K562 (cell line): ENCODE measurements around the gene LHFPL5.

Source experiments
- CEBPB ChIP-seq: fragments of 450-650 bp; IDR thresholded peaks from 2 replicates; pipeline ENCODE4 v1.6.1; 2016; ENCODE audit warnings: missing genetic modification characterization, missing compliant biosample characterization
- NCOR1 ChIP-seq: fragments of 450-650 bp; IDR thresholded peaks from 2 replicates; pipeline ENCODE4 v1.6.1; 2016; ENCODE audit warnings: mild to moderate bottlenecking, moderate library complexity
- POLR2AphosphoS5 ChIP-seq: IDR thresholded peaks from 2 replicates; pipeline ENCODE4 v1.6.1; 2011; ENCODE audit warnings: mild to moderate bottlenecking, low read depth, low read length, moderate library complexity; ENCODE audit not compliant: control insufficient read depth, insufficient read depth
- POLR2G ChIP-seq: fragments of 200-400 bp; formaldehyde crosslinking; IDR thresholded peaks from 2 replicates; pipeline ENCODE4 v1.6.1; 2017; ENCODE audit warnings: low read depth, mild to moderate bottlenecking, antibody characterized with exemption, low read length, moderate library complexity
- ZC3H4 ChIP-seq: sonication (generic); formaldehyde crosslinking; IDR thresholded peaks from 2 replicates; pipeline ENCODE4 v1.9.0; 2021; ENCODE audit warnings: missing genetic modification reagents, borderline replicate concordance
- ZNF695 ChIP-seq: fragments of 450-650 bp; formaldehyde crosslinking; IDR thresholded peaks from 2 replicates; pipeline ENCODE4 v1.4.0; 2020; ENCODE audit warnings: mild to moderate bottlenecking, moderate library complexity
- TF ChIP-seq, protein P1 (sequence below), 3 experiments: IDR thresholded peaks in 2 of 3; conservative IDR thresholded peaks in 1 of 3; 2 replicates each; pipeline ENCODE4 v1.5.1; 2011 to 2012; ENCODE audit warnings: low read length in 3 of 3, mild to moderate bottlenecking in 3 of 3, control low read depth in 2 of 3, improper control_type of control experiment in 1 of 3, inconsistent platforms in 1 of 3, low read depth in 1 of 3, mixed read lengths in 1 of 3, moderate library complexity in 1 of 3; ENCODE audit not compliant: insufficient read depth in 2 of 3
- TF ChIP-seq, protein P2 (sequence below): sonication (generic); formaldehyde crosslinking; IDR thresholded peaks from 2 replicates; pipeline ENCODE4 v1.8.1; 2023; ENCODE audit warnings: mild to moderate bottlenecking, missing genetic modification reagents

DNA sequence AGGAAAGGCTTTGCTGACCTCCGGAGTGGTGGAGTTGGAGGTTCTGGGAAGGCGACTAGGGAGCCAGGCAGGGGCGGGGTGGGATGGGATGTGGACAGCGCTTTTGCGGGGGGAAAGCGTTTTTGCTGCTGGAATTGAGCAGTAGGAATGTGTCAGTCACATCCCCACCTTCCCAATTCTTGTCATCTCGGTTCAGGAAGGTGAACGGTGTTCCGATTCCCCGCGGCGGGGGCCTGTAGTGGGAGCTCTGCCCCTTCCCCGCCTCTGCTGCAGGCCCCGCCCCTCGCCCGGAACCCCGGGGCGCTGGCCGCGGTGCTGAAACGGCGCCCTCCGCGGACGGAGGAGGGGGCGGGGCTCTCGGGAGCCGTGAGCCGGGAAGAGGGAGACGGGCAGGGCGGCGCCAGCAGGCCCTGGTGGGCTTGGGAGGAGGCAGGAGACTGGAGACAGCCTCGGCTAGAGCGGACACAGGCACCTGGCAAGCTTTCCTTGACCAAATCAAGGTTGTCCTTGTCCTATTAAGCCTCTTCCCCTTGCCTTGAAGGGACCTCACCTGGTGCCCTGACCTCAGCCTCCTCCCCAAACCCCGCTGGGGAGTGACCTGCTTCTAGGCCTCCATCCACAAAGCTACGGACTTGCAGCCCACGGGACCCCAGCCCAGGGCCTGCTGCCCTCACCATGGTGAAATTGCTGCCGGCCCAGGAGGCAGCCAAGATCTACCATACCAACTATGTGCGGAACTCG, at the start of gene LHFPL5:
- TF ChIP-seq, protein P1, sequence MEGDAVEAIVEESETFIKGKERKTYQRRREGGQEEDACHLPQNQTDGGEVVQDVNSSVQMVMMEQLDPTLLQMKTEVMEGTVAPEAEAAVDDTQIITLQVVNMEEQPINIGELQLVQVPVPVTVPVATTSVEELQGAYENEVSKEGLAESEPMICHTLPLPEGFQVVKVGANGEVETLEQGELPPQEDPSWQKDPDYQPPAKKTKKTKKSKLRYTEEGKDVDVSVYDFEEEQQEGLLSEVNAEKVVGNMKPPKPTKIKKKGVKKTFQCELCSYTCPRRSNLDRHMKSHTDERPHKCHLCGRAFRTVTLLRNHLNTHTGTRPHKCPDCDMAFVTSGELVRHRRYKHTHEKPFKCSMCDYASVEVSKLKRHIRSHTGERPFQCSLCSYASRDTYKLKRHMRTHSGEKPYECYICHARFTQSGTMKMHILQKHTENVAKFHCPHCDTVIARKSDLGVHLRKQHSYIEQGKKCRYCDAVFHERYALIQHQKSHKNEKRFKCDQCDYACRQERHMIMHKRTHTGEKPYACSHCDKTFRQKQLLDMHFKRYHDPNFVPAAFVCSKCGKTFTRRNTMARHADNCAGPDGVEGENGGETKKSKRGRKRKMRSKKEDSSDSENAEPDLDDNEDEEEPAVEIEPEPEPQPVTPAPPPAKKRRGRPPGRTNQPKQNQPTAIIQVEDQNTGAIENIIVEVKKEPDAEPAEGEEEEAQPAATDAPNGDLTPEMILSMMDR (IDR thresholded peaks at IDR 0.05 in 2 of 3, conservative IDR thresholded peaks at IDR 0.05 in 1 of 3; ENCODE audit: insufficient read depth in 2 of 3, low read depth in 1 of 3, low read length in 3 of 3), result no peak
- TF ChIP-seq, protein P2, sequence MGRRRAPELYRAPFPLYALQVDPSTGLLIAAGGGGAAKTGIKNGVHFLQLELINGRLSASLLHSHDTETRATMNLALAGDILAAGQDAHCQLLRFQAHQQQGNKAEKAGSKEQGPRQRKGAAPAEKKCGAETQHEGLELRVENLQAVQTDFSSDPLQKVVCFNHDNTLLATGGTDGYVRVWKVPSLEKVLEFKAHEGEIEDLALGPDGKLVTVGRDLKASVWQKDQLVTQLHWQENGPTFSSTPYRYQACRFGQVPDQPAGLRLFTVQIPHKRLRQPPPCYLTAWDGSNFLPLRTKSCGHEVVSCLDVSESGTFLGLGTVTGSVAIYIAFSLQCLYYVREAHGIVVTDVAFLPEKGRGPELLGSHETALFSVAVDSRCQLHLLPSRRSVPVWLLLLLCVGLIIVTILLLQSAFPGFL (CRISPR knock-in tag), result no peak; the same call in 1 of the 2 replicates
- no peak for TF ChIP-seq POLR2G
- TF ChIP-seq POLR2AphosphoS5, result no peak
- no peak for TF ChIP-seq ZC3H4 (CRISPR knock-in tag)
- TF ChIP-seq ZNF695, result no peak
- no peak for TF ChIP-seq NCOR1
- no peak for TF ChIP-seq CEBPB (tag)
